HepG2 (cell line): Measurements from ENCODE around the gene PBX1. TPM values are rescaled to one million over a fixed set of nuclear protein-coding genes. Genes with fewer than 3 reads are reported as not detected.
A peak's percentile ranks its signal among the peaks of the same experiment; 100 is the strongest.

Experiments used
- ATAC-seq: fragments of 200-7000 bp; cut with Tn5 transposase; 3 replicates; pipeline ENCODE4 v1.9.1; 2020; ENCODE audit warnings: mild to moderate bottlenecking, moderate library complexity
- BruUV-seq: library from RNA; stranded (reverse); fragments of 400-500 nt; replicated peaks from 2 replicates; lab custom pipeline; 2021; lab: Mats Ljungman, UMichigan
- CTCF ChIA-PET: fragments of 300-600 bp; formaldehyde crosslinking; extraction: SDS; loops from one replicate; lab custom pipeline; 2021; ENCODE audit warnings: low total read pairs, inconsistent platforms, low intra/inter-chr PET ratio; lab: Yijun Ruan, JAX
- POLR2A ChIA-PET: fragments of 350-600 bp; sonication (Branson Sonifier 250); formaldehyde crosslinking; loops from one replicate; lab custom pipeline; 2020; ENCODE audit warnings: antibody characterized with exemption, inconsistent platforms; lab: Yijun Ruan, JAX
- DNase-seq: peaks from one replicate; pipeline ENCODE4 v3.0.0-alpha.2; 2015; ENCODE audit warnings: low spot score
- FAIRE-seq: peaks from 3 replicates; lab custom pipeline; 2011; peaks lifted over from hg19 to GRCh38; lab: Jason Lieb, UNC
- H2AFZ ChIP-seq: one replicate; pipeline ENCODE4 v1.6.1; 2011; ENCODE audit warnings: low read length, inconsistent platforms
- H3K27ac ChIP-seq: fragments of 300-600 bp; 3 replicates; pipeline ENCODE4 v1.8.0; 2011; ENCODE audit warnings: mixed run types, mild to moderate bottlenecking, mixed read lengths, low read length, inconsistent platforms; ENCODE audit not compliant: insufficient read depth; ENCODE audit errors: extremely low read length
- H3K27me3 ChIP-seq, 2 experiments: fragments of 200-600 bp in 1 of 2; 2 replicates in 1 of 2; 3 replicates in 1 of 2; pipeline versions ENCODE4 v1.6.0 to v1.8.0; 2011; ENCODE audit warnings: low read length in 2 of 2, mild to moderate bottlenecking in 2 of 2, moderate library complexity in 2 of 2, inconsistent platforms in 1 of 2; ENCODE audit not compliant: insufficient read depth in 2 of 2, control insufficient read depth in 1 of 2
- H3K36me3 ChIP-seq, 2 experiments: fragments of 200-600 bp in 1 of 2; replicated peaks in 1 of 2; 2 replicates in 1 of 2; 3 replicates in 1 of 2; pipeline versions ENCODE4 v1.5.1 to v1.8.0; 2011; ENCODE audit warnings: low read length in 2 of 2, inconsistent platforms in 1 of 2; ENCODE audit not compliant: insufficient read depth in 2 of 2, control insufficient read depth in 1 of 2
- H3K4me1 ChIP-seq: 2 replicates; pipeline ENCODE4 v1.5.1; 2012; ENCODE audit warnings: low read length, inconsistent platforms; ENCODE audit not compliant: insufficient read depth
- H3K4me2 ChIP-seq: 2 replicates; pipeline ENCODE4 v1.6.0; 2011; ENCODE audit warnings: low read depth, low read length, inconsistent platforms
- H3K4me3 ChIP-seq, 3 experiments: fragments of 200-600 bp in 1 of 3; sonication (generic), shearing (Covaris generic) in 1 of 3; replicated peaks in 1 of 3; 2 replicates each; pipeline ENCODE4 v1.5.1; 2011 to 2016; ENCODE audit warnings: low read length in 3 of 3, inconsistent platforms in 2 of 3, low read depth in 2 of 3, mild to moderate bottlenecking in 2 of 3, control low read depth in 1 of 3, mixed read lengths in 1 of 3; ENCODE audit not compliant: insufficient read depth in 1 of 3
- H3K79me2 ChIP-seq: one replicate; pipeline ENCODE4 v1.6.1; 2011; ENCODE audit warnings: low read length, inconsistent platforms; ENCODE audit not compliant: insufficient read depth
- H3K9ac ChIP-seq: 2 replicates; pipeline ENCODE4 v1.6.0; 2011; ENCODE audit warnings: mild to moderate bottlenecking, low read depth, low read length, inconsistent platforms; ENCODE audit not compliant: insufficient read depth
- H3K9me3 ChIP-seq: 2 replicates; pipeline ENCODE4 v1.5.1; 2012; ENCODE audit warnings: mild to moderate bottlenecking, low read length
- H4K20me1 ChIP-seq: 2 replicates; pipeline ENCODE4 v1.6.0; 2011; ENCODE audit warnings: inconsistent platforms, mild to moderate bottlenecking, low read length, moderate library complexity; ENCODE audit not compliant: insufficient read depth
- ATF7-NPFF ChIP-seq: sonication (generic); formaldehyde crosslinking; IDR thresholded peaks from 2 replicates; pipeline ENCODE4 v1.8.1; 2023; ENCODE audit warnings: mild to moderate bottlenecking, low read depth, missing genetic modification reagents, moderate library complexity
- CCAR2 ChIP-seq: fragments of 200-400 bp; formaldehyde crosslinking; optimal IDR thresholded peaks from 2 replicates; pipeline ENCODE3; 2018; ENCODE audit warnings: low read depth, mild to moderate bottlenecking, low read length, moderate library complexity
- CHD4 ChIP-seq: fragments of 200-600 bp; sonication (generic); IDR thresholded peaks from 2 replicates; pipeline ENCODE4 v1.7.0; 2017; ENCODE audit warnings: mild to moderate bottlenecking, low read length, borderline replicate concordance
- E2F1 ChIP-seq: sonication (generic); formaldehyde crosslinking; IDR thresholded peaks from 2 replicates; pipeline ENCODE4 v1.5.0; 2020; ENCODE audit warnings: missing genetic modification reagents
- GABPA ChIP-seq, 2 experiments: IDR thresholded peaks; 2 replicates each; pipeline ENCODE4 v1.6.1; 2011 to 2016; ENCODE audit warnings: low read depth in 2 of 2, low read length in 1 of 2, missing biosample characterization in 1 of 2, missing genetic modification characterization in 1 of 2
- KDM1A ChIP-seq: IDR thresholded peaks from 2 replicates; pipeline ENCODE4 v1.6.1; 2016; ENCODE audit warnings: missing compliant biosample characterization
- KDM3A ChIP-seq: IDR thresholded peaks from 2 replicates; pipeline ENCODE4 v1.6.1; 2018; ENCODE audit warnings: low read depth, missing compliant biosample characterization
- MIER3 ChIP-seq: IDR thresholded peaks from 2 replicates; pipeline ENCODE4 v1.6.1; 2016; ENCODE audit warnings: missing compliant biosample characterization, borderline replicate concordance
- NFYB ChIP-seq: sonication (generic); formaldehyde crosslinking; IDR thresholded peaks from 2 replicates; pipeline ENCODE4 v1.4.0; 2020; ENCODE audit warnings: missing genetic modification reagents
- RFXANK ChIP-seq: IDR thresholded peaks from 2 replicates; pipeline ENCODE4 v1.6.1; 2016
- SRY ChIP-seq: sonication (generic); formaldehyde crosslinking; IDR thresholded peaks from 2 replicates; pipeline ENCODE4 v1.8.0; 2022; ENCODE audit warnings: mild to moderate bottlenecking, missing genetic modification reagents
- ZNF138 ChIP-seq: sonication (generic); formaldehyde crosslinking; IDR thresholded peaks from 2 replicates; pipeline ENCODE4 v1.5.0; 2020; ENCODE audit warnings: mild to moderate bottlenecking, low read depth, missing genetic modification reagents
- ZNF207 ChIP-seq: fragments of 450-650 bp; IDR thresholded peaks from 2 replicates; pipeline ENCODE4 v1.6.1; 2016; ENCODE audit warnings: antibody characterized with exemption, borderline replicate concordance
- ZNF260 ChIP-seq: sonication (generic); formaldehyde crosslinking; IDR thresholded peaks from 2 replicates; pipeline ENCODE4 v1.4.0; 2020; ENCODE audit warnings: missing genetic modification reagents, low read depth, mild to moderate bottlenecking, borderline replicate concordance
- ZNF563 ChIP-seq: sonication (generic); formaldehyde crosslinking; IDR thresholded peaks from 2 replicates; pipeline ENCODE4 v1.8.0; 2022; ENCODE audit warnings: mild to moderate bottlenecking, moderate library complexity, missing genetic modification reagents
- ZNF747 ChIP-seq: sonication (generic); formaldehyde crosslinking; IDR thresholded peaks from 2 replicates; pipeline ENCODE4 v1.8.1; 2023; ENCODE audit warnings: missing genetic modification reagents, mild to moderate bottlenecking, borderline replicate concordance
- WGBS: methylation state at CpG from one replicate; pipeline ENCODE4 v1.1.6; 2017; ENCODE audit warnings: low lambda C conversion rate; 5-methylcytosine and 5-hydroxymethylcytosine counted together
- in situ Hi-C: cut with HindIII; loops from 2 replicates; pipeline ENCODE4 v1.10.0; 2017; ENCODE audit warnings: low pct_unique_long_range_greater_than_20kb; ENCODE audit not compliant: extremely low pct_ligation_motif_present
- intact Hi-C: fragments of 100-400 bp; cut with micrococcal nuclease; formaldehyde crosslinking; loops from one replicate; pipeline ENCODE4 v1.10.0; 2022; ENCODE audit not compliant: unreplicated experiment
- polyA plus RNA-seq, 8 experiments: library from polyadenylated mRNA; depleted of rRNA in 3 of 8; stranded (reverse) in 7 of 8; unstranded in 1 of 8; fragments of >200 nt; fragmentation: Illumina TruSeq in 4 of 8; extraction: Trizol in 4 of 8; gene quantifications; 2 replicates each; pipeline versions ENCODE4 v1.2.1 to v1.2.3, GENCODE V29; 2011 to 2016; ENCODE audit warnings: low read depth in 4 of 8, missing spikeins in 1 of 8, mixed read lengths in 1 of 8; ENCODE audit not compliant: insufficient read depth in 1 of 8
- total RNA-seq, 5 experiments: library from RNA; depleted of rRNA; stranded (reverse); fragments of >200 nt; fragmentation: Illumina TruSeq; extraction: Trizol; gene quantifications; 2 replicates each; pipeline ENCODE4 v1.2.3, GENCODE V29; 2016; ENCODE audit warnings: low read depth in 1 of 5
- TF ChIP-seq, protein P1 (sequence below): sonication (generic); formaldehyde crosslinking; IDR thresholded peaks from 2 replicates; pipeline ENCODE4 v1.4.0; 2020; ENCODE audit warnings: missing genetic modification reagents

Gene PBX1
- total and polyA plus RNA-seq, 2 of the 13 experiments (the other 11 are each of a cell fraction or from before 2014, with no cell fraction given) = 0.24 TPM; not detected in 1

DNA sequence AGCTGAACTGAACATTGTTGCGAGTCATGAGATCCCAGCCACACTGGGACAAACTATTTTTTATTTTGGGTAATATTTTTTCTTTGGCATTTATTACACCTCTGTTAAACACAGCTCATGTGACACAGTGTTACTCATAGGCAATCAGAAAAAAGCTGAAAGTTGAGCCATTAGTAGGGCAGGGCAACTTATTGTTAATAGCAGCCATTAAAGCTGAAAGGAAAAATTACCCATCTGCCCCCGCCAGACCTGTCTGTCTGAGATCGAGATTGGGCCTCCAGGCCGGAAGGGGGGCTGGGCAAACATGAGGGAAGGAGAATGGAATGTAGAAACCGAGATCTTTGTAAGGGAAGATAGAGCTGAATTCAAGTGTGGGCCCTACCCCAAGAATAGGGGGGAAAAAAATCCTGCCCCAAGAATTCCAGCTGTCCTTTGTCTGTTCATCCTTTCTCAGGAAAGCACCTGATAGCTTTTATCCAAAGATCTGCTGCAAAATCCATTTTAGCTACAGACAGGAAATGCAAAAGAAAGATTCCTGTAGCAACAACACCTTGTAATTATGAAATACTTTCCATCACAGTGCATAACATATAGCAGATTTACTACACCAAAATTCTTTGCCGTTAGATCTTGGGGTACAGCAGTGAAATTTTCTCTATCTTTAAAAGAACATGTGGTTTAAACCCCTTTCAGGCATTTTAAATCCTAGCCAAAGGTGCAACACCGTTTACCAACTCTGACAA, 212.8 kb downstream of the PBX1 start:
- H3K27me3 ChIP-seq = no peaks in the 10 kb centered on the region
- no peak for ATAC-seq
- WGBS = 33% methylated on average over 7 of the region's 7 CpGs
- no peak overlapping the region for H3K9ac ChIP-seq
- H3K9me3 ChIP-seq = no peaks in the 10 kb centered on the region
- ChIA-PET POLR2A (no interaction called here), CTCF (no interaction called here)
- no peaks in the 10 kb centered on the region for H3K79me2 ChIP-seq
- no peak for FAIRE-seq
- H3K4me3 ChIP-seq = no peak overlapping the region
- H3K4me2 ChIP-seq = no peak overlapping the region
- intact Hi-C loops = no loop called here
- no peak for DNase-seq
- TF ChIP-seq ZNF260 (CRISPR knock-in tag) (no peak), GABPA (IDR thresholded peaks at IDR 0.05; ENCODE audit: low read depth, low read length) (no peak), GABPA (CRISPR knock-in tag; IDR thresholded peaks at IDR 0.05; ENCODE audit: low read depth) (peak; percentile 38; the same call in 1 of the 2 replicates)
- no peak overlapping the region for H2AFZ ChIP-seq
- in situ Hi-C loops = no loop called here
- H3K27ac ChIP-seq = no peak overlapping the region
- no peaks in the 10 kb centered on the region for H4K20me1 ChIP-seq
- H3K4me1 ChIP-seq = peaks cover 14% of the 10 kb centered on the region
- no TSS peak for BruUV-seq
- no peaks in the 10 kb centered on the region for H3K36me3 ChIP-seq

- no peak for ATAC-seq
- POLR2A ChIA-PET = no interaction called here
- WGBS = 65% methylated on average over 4 of the region's 4 CpGs
- TF ChIP-seq E2F1 (CRISPR knock-in tag) (no peak), ZNF563 (no peak), ATF7-NPFF (CRISPR knock-in tag) (no peak), ZNF138 (CRISPR knock-in tag) (no peak), RFXANK (CRISPR knock-in tag) (no peak), MIER3 (CRISPR knock-in tag) (no peak), NFYB (CRISPR knock-in tag) (no peak), ZNF207 (no peak), KDM3A (CRISPR knock-in tag) (no peak), CCAR2 (no peak), ZNF747 (no peak), KDM1A (CRISPR knock-in tag) (no peak), SRY (CRISPR knock-in tag) (no peak), CHD4 (no peak)
- TF ChIP-seq, protein P1, sequence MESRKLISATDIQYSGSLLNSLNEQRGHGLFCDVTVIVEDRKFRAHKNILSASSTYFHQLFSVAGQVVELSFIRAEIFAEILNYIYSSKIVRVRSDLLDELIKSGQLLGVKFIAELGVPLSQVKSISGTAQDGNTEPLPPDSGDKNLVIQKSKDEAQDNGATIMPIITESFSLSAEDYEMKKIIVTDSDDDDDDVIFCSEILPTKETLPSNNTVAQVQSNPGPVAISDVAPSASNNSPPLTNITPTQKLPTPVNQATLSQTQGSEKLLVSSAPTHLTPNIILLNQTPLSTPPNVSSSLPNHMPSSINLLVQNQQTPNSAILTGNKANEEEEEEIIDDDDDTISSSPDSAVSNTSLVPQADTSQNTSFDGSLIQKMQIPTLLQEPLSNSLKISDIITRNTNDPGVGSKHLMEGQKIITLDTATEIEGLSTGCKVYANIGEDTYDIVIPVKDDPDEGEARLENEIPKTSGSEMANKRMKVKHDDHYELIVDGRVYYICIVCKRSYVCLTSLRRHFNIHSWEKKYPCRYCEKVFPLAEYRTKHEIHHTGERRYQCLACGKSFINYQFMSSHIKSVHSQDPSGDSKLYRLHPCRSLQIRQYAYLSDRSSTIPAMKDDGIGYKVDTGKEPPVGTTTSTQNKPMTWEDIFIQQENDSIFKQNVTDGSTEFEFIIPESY (CRISPR knock-in tag) = no peak
Measured at GRCh38 chr1:164772635-164773034, 213.7 kb downstream of the PBX1 start.

More at GRCh38 chr1:164772635-164773034, 213.7 kb downstream of the PBX1 start:
- no peaks in the 10 kb centered on the region for H3K36me3 ChIP-seq
- in situ Hi-C loops = no loop called here
- no peak overlapping the region for H2AFZ ChIP-seq
- no peak overlapping the region for H3K4me3 ChIP-seq
- no peaks in the 10 kb centered on the region for H3K9me3 ChIP-seq
- H3K27me3 ChIP-seq = no peaks in the 10 kb centered on the region
- H3K4me1 ChIP-seq = peaks cover 14% of the 10 kb centered on the region
- H3K79me2 ChIP-seq = no peaks in the 10 kb centered on the region
- intact Hi-C loops = no loop called here
- no TSS peak for BruUV-seq
- FAIRE-seq = no peak
- CTCF ChIA-PET = no interaction called here
- DNase-seq = no peak
- H3K9ac ChIP-seq = no peak overlapping the region
- no peaks in the 10 kb centered on the region for H4K20me1 ChIP-seq
- H3K27ac ChIP-seq = no peak overlapping the region
- no peak overlapping the region for H3K4me2 ChIP-seq
